Glomerular visceral epithelial cell (primary cell): ENCODE results near the gene NCBP2L.

Experiments used
- DNase-seq: peaks from one replicate; pipeline ENCODE4 v3.0.0-alpha.2; 2016; ENCODE audit errors: extremely low spot score

NCBP2L gene

GRCh38 chrX:107777536-107777832 lies at the start of gene NCBP2L:
TSS of gene NCBP2L (plus strand) at chrX:107777733. CDS start at chrX:107794221, 16,488 bp downstream.
- DNase-seq = no peak

GRCh38 chrX:107728371-107729099 lies 49.0 kb upstream of the NCBP2L start:
- no peak for DNase-seq

GRCh38 chrX:107729558-107730297 lies 47.8 kb upstream of the NCBP2L start:
- no peak for DNase-seq

- DNase-seq = no peak
Observed at GRCh38 chrX:107730298-107730655, 47.3 kb upstream of the NCBP2L start.

GRCh38 chrX:107730991-107731766 lies 46.4 kb upstream of the NCBP2L start:
- DNase-seq = no peak

- peak; percentile 96 for DNase-seq
Observed at GRCh38 chrX:107731831-107732502, 45.6 kb upstream of the NCBP2L start.

GRCh38 chrX:107733686-107734085 lies 43.8 kb upstream of the NCBP2L start:
- no peak for DNase-seq

- DNase-seq = no peak
Observed at GRCh38 chrX:107734646-107735045, 42.9 kb upstream of the NCBP2L start.

- no peak for DNase-seq
Observed at GRCh38 chrX:107736781-107737531, 40.6 kb upstream of the NCBP2L start.

GRCh38 chrX:107738272-107738671 lies 39.3 kb upstream of the NCBP2L start:
- DNase-seq = no peak

GRCh38 chrX:107738768-107739167 lies 38.8 kb upstream of the NCBP2L start:
- DNase-seq = no peak

GRCh38 chrX:107739541-107739940 lies 38.0 kb upstream of the NCBP2L start:
- no peak for DNase-seq

GRCh38 chrX:107741404-107741790 lies 36.1 kb upstream of the NCBP2L start:
- DNase-seq = no peak

GRCh38 chrX:107742700-107743191 lies 34.8 kb upstream of the NCBP2L start:
- no peak for DNase-seq

- no peak for DNase-seq
Observed at GRCh38 chrX:107743995-107744394, 33.5 kb upstream of the NCBP2L start.

- DNase-seq = no peak
Observed at GRCh38 chrX:107744868-107745267, 32.7 kb upstream of the NCBP2L start.

- peak; percentile 17 for DNase-seq
Observed at GRCh38 chrX:107747596-107748161, 29.9 kb upstream of the NCBP2L start.

GRCh38 chrX:107748506-107748905 lies 29.0 kb upstream of the NCBP2L start:
- no peak for DNase-seq

GRCh38 chrX:107750263-107750662 lies 27.3 kb upstream of the NCBP2L start:
- DNase-seq = no peak

GRCh38 chrX:107750861-107751445 lies 26.6 kb upstream of the NCBP2L start:
- no peak for DNase-seq

GRCh38 chrX:107752043-107752442 lies 25.5 kb upstream of the NCBP2L start:
- no peak for DNase-seq
